NCI-H345 treated with DMSO at 0.1 percent for 48 hours (cell line): ENCODE measurements around the gene NLE1.

Experiments used
- DNase-seq: peaks from one replicate; lab custom pipeline; 2025; ENCODE audit not compliant: unreplicated experiment; lab: John Stamatoyannopoulos, UW

Gene NLE1

GRCh38 chr17:35087731-35088355 is 54.3 kb downstream of the NLE1 start:
- DNase-seq, result peak; percentile 33

GRCh38 chr17:35086931-35087573 is 55.1 kb downstream of the NLE1 start:
- DNase-seq, result no peak

- DNase-seq, result no peak
These were observed 55.9 kb downstream of the NLE1 start for GRCh38 chr17:35086164-35086563.

- no peak for DNase-seq
These were observed 57.1 kb downstream of the NLE1 start for GRCh38 chr17:35084987-35085386.

GRCh38 chr17:35083071-35083470 is 59.0 kb downstream of the NLE1 start:
- no peak for DNase-seq

- DNase-seq, result no peak
These were observed 59.9 kb downstream of the NLE1 start for GRCh38 chr17:35082073-35082657.

GRCh38 chr17:35081638-35082037 is 60.5 kb downstream of the NLE1 start:
- no peak for DNase-seq

GRCh38 chr17:35080536-35080935 is 61.6 kb downstream of the NLE1 start:
- DNase-seq, result no peak

GRCh38 chr17:35079547-35080423 is 62.3 kb downstream of the NLE1 start:
- DNase-seq, result no peak
